ENCODE measurements around the gene PHYHIPL. TPM values are rescaled to one million over a fixed set of nuclear protein-coding genes. Genes with fewer than 3 reads are reported as not detected.

The PHYHIPL gene
- total RNA-seq, 1 donor from 2014 or later: 0.23 TPM

DNA sequence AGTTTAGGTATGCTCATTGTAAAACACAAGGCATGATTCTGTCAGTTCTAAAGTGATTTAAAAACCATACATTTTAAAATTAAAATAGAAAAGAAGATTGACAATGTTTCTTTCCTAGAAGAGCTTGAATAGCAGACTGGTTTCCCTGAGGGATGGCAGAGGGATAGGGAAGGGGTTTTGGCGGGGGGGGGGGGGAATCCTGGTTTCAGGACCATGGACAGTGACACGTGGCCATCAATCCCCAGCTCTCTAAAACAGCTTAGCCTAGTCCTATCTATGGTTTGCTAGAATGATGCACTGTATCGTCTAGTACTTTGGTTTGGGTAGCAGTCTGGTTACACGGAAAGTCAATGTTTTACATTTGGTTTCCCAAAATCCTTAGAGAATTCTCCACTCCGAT lies 88.7 kb downstream of the PHYHIPL start:
- TF ChIP-seq, protein P1, sequence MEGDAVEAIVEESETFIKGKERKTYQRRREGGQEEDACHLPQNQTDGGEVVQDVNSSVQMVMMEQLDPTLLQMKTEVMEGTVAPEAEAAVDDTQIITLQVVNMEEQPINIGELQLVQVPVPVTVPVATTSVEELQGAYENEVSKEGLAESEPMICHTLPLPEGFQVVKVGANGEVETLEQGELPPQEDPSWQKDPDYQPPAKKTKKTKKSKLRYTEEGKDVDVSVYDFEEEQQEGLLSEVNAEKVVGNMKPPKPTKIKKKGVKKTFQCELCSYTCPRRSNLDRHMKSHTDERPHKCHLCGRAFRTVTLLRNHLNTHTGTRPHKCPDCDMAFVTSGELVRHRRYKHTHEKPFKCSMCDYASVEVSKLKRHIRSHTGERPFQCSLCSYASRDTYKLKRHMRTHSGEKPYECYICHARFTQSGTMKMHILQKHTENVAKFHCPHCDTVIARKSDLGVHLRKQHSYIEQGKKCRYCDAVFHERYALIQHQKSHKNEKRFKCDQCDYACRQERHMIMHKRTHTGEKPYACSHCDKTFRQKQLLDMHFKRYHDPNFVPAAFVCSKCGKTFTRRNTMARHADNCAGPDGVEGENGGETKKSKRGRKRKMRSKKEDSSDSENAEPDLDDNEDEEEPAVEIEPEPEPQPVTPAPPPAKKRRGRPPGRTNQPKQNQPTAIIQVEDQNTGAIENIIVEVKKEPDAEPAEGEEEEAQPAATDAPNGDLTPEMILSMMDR (conservative IDR thresholded peaks at IDR 0.05; ENCODE audit: low read depth, low read length): no peak
- H3K4me3 ChIP-seq (ENCODE audit: low read depth, low read length): no peak overlapping the region
- DNase-seq (ENCODE audit: low read depth): no peak

DNA sequence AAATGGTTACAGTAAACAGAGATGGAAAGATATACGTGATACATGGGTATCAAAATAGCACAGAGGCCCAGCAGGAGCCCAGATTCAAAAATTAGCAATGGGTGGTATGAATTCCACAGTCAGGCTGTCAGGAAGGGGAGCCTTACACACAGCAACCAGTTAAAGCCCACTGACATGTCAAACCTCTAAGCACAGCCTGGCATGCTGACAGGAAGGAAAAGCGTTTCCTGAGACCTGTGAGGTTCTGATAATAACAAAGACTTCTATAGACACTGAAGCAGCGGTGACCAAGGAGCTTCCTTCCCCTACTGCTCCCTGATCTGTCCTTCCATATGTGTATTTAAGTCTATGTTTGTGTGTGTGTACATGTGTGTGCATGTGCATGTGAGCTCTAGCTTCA lies 89.9 kb downstream of the PHYHIPL start:
- H3K4me3 ChIP-seq (ENCODE audit: low read depth, low read length): no peak overlapping the region
- TF ChIP-seq, protein P1 (conservative IDR thresholded peaks at IDR 0.05; ENCODE audit: low read depth, low read length): no peak
- DNase-seq (ENCODE audit: low read depth): no peak

DNA sequence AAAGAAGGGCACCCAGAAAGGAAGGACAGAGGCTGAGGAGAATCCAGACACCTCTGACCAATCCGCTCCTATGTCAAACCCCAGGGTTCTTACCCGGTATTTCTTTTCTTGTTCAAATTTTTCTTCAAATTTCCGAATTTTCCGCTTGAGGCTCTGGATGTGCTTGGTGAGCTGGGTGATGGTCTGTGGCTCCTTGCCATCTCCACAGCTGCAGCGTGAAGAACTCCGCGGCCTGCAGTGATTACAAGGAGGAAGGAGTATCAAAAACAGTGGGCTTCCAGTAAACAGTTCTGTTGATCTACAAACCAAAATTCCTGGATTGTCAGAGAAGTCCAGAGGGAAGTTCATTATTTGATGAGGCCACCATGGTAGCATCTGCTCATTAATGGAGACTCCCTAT lies 92.0 kb downstream of the PHYHIPL start:
- TF ChIP-seq, protein P1 (conservative IDR thresholded peaks at IDR 0.05; ENCODE audit: low read depth, low read length): no peak
- no peak overlapping the region for H3K4me3 ChIP-seq (ENCODE audit: low read depth, low read length)
- no peak for DNase-seq (ENCODE audit: low read depth)

DNA sequence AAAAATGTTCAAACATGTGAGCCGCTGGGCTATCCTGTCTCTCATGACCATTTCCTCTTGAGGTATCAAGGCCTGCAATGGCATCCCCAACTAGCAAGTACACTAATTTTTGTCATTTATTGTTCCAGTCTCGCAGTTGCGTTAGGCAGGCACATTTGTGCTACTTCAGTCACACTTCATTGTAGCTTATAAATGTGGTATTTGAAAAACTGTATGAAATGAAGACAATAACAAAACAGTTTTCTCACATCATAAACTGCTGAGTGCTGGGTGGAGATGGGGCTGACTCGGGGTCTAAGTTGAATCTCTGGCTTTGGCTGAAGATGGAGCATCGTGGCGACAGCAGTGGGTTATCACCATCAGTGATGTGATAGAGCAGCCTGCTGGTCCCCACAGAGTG lies 93.2 kb downstream of the PHYHIPL start:
- DNase-seq (ENCODE audit: low read depth): no peak
- H3K4me3 ChIP-seq (ENCODE audit: low read depth, low read length): no peak overlapping the region
- TF ChIP-seq, protein P1 (conservative IDR thresholded peaks at IDR 0.05; ENCODE audit: low read depth, low read length): no peak

DNA sequence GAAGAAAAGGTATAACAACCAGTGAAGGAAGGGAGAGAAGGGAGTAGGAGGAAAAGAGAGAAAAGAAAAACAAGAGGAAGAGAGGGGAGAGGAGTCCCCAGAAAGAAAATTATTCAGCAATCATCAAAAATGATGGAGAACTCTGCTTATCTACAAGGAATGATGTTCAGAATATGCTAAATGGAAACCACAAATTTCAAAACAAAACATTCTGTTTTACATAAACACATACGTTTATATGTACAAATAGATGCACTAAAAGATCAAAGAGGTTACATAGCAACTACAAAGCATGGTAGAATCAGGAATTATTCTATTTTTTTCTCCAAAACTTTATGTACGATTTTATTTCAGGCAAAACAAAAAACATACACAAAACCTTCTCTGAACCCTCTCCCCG lies 94.0 kb downstream of the PHYHIPL start:
- DNase-seq (ENCODE audit: low read depth): no peak
- TF ChIP-seq, protein P1 (conservative IDR thresholded peaks at IDR 0.05; ENCODE audit: low read depth, low read length): no peak
- no peak overlapping the region for H3K4me3 ChIP-seq (ENCODE audit: low read depth, low read length)

DNA sequence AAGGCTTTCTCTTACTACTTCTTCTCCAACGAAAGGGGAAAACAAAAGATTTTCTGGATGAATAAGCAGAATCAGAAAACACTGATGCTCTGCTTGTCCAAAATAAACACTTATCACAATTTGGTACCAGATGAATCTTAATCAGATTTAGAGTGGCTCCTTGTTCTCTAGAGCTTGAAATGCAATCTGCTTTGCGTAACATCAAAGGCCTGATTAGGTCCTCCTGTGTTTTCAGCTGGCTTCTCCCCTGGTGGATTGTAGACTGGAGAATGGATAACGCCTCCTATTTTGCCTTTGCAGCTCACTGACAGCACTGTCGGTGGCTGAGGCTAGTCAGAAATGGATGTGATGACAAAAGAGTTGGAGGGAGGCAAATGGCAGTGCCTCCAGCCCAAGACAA lies 94.7 kb downstream of the PHYHIPL start:
- DNase-seq (ENCODE audit: low read depth): no peak
- no peak overlapping the region for H3K4me3 ChIP-seq (ENCODE audit: low read depth, low read length)
- TF ChIP-seq, protein P1 (conservative IDR thresholded peaks at IDR 0.05; ENCODE audit: low read depth, low read length): no peak

DNA sequence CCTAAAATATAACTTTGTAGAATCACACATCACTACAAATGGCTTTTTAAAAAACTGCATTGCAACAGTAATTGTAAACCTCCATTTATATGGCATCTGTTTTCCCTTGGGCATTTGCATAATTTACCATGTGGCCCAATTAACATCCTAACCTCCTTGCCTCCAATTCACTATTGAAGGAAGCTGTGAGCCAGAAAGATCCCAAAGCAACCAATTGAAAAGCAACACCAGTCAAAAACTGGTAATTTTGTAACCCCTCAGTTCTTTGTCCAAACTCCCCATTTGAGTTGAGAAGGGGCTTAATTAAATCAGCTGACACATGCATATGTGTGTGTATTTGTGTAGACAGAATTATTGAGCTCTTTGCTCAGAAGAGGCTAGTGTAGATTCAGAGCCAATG lies 95.6 kb downstream of the PHYHIPL start:
- TF ChIP-seq, protein P1 (conservative IDR thresholded peaks at IDR 0.05; ENCODE audit: low read depth, low read length): no peak
- H3K4me3 ChIP-seq (ENCODE audit: low read depth, low read length): no peak overlapping the region
- DNase-seq (ENCODE audit: low read depth): no peak

Measured in epithelial cell of proximal tubule (primary cell).